ENCODE data around the gene GLRX2.

DNA sequence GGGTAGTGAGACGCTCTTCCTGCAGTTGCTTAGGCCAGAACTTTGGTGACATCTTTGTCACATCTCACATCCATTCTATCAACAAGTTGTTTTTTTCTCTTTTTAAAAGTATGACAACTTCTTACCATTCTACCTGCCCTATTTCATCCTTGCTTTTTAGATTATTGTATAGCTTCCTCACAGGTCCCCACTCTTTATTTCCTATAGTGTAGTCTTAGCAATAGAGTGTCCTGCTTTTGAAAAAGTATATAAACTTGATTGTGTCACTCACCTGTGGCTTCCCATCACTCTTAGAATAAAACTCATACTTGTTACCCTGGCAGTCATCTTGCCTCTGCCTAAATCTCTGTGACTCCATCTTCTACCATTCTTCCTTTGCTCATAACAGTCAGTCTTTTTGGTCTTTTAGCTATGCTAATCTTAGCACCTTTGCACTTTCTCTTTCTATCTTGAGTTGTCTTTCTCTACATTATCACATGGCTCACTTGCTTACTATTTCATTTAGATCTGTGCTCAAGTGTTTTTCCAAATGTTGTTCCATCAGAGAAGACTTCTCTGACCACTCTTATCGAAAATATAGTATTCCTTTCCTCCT lies 26.1 kb upstream of the GLRX2 start:
- TF ChIP-seq, protein P1, sequence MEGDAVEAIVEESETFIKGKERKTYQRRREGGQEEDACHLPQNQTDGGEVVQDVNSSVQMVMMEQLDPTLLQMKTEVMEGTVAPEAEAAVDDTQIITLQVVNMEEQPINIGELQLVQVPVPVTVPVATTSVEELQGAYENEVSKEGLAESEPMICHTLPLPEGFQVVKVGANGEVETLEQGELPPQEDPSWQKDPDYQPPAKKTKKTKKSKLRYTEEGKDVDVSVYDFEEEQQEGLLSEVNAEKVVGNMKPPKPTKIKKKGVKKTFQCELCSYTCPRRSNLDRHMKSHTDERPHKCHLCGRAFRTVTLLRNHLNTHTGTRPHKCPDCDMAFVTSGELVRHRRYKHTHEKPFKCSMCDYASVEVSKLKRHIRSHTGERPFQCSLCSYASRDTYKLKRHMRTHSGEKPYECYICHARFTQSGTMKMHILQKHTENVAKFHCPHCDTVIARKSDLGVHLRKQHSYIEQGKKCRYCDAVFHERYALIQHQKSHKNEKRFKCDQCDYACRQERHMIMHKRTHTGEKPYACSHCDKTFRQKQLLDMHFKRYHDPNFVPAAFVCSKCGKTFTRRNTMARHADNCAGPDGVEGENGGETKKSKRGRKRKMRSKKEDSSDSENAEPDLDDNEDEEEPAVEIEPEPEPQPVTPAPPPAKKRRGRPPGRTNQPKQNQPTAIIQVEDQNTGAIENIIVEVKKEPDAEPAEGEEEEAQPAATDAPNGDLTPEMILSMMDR (IDR thresholded peaks at IDR 0.05), result no peak
- no peak for TF ChIP-seq POLR2A (IDR thresholded peaks at IDR 0.05)
